ENCODE data around the gene VGLL1.

- TF ChIP-seq CTCF (optimal IDR thresholded peaks at IDR 0.05 in 1 of 3, IDR thresholded peaks at IDR 0.05 in 1 of 3, conservative IDR thresholded peaks at IDR 0.05 in 1 of 3; ENCODE audit: extremely low read depth in 1 of 3, insufficient read depth in 2 of 3, low read length in 3 of 3) (no peak), EZH2 (IDR thresholded peaks at IDR 0.05; ENCODE audit: low read length) (no peak)
These were observed 50.6 kb downstream of the VGLL1 start for GRCh38 chrX:136582624-136583023.
